ENCODE results near the gene SMARCAD1.

Gene SMARCAD1

GRCh38 chr4:94244829-94245185 lies 37.1 kb downstream of the SMARCAD1 start:
- H3K4me3 ChIP-seq: no peak overlapping the region
- no peak overlapping the region for H3K27ac ChIP-seq
- no peak for DNase-seq (ENCODE audit: low spot score)
- TF ChIP-seq CTCF (IDR thresholded peaks at IDR 0.05): no peak

GRCh38 chr4:94251094-94251493 lies 43.4 kb downstream of the SMARCAD1 start:
- no peak for TF ChIP-seq CTCF (IDR thresholded peaks at IDR 0.05)
- Histone ChIP-seq H3K27ac (no peak overlapping the region), H3K4me3 (no peak overlapping the region)
- DNase-seq (ENCODE audit: low spot score): no peak

GRCh38 chr4:94253036-94253435 lies 45.4 kb downstream of the SMARCAD1 start:
- no peak overlapping the region for H3K4me3 ChIP-seq
- DNase-seq (ENCODE audit: low spot score): no peak
- H3K27ac ChIP-seq: no peak overlapping the region
- TF ChIP-seq CTCF (IDR thresholded peaks at IDR 0.05): no peak

- DNase-seq (ENCODE audit: low spot score): no peak
- no peak for TF ChIP-seq CTCF (IDR thresholded peaks at IDR 0.05)
- Histone ChIP-seq H3K4me3 (no peak overlapping the region), H3K27ac (no peak overlapping the region)
These were observed 48.6 kb downstream of the SMARCAD1 start for GRCh38 chr4:94256144-94256783.

- H3K27ac ChIP-seq: no peak overlapping the region
- no peak overlapping the region for H3K4me3 ChIP-seq
- DNase-seq (ENCODE audit: low spot score): no peak
- TF ChIP-seq CTCF (IDR thresholded peaks at IDR 0.05): no peak
These were observed 49.2 kb downstream of the SMARCAD1 start for GRCh38 chr4:94256828-94257227.

- no peak for TF ChIP-seq CTCF (IDR thresholded peaks at IDR 0.05)
- DNase-seq (ENCODE audit: low spot score): no peak
- H3K27ac ChIP-seq: no peak overlapping the region
- H3K4me3 ChIP-seq: no peak overlapping the region
These were observed 54.7 kb downstream of the SMARCAD1 start for GRCh38 chr4:94262163-94263016.

- DNase-seq (ENCODE audit: low spot score): no peak
- Histone ChIP-seq H3K4me3 (no peak overlapping the region), H3K27ac (no peak overlapping the region)
- no peak for TF ChIP-seq CTCF (IDR thresholded peaks at IDR 0.05)
These were observed 59.4 kb downstream of the SMARCAD1 start for GRCh38 chr4:94267037-94267436.
